ENCODE results near the gene GPR162. TPM values are rescaled to one million over a fixed set of nuclear protein-coding genes. Genes with fewer than 3 reads are reported as not detected.

The GPR162 gene
- polyA plus RNA-seq, 1 donor from 2014 or later, result 82.8 TPM

- H3K4me3 ChIP-seq (ENCODE audit: low read length), result peak within 1 kb of the TSS; percentile 83
- no peaks in the 10 kb centered on the region for H3K36me3 ChIP-seq (ENCODE audit: insufficient read depth, low read length)
- H3K9ac ChIP-seq (ENCODE audit: low read length), result peak within 1 kb of the TSS; percentile 74
- no peaks in the 10 kb centered on the region for H3K9me3 ChIP-seq (ENCODE audit: low read length)
- H3K4me2 ChIP-seq (ENCODE audit: low read length), result peak within 1 kb of the TSS; percentile 89
- no peaks in the 10 kb centered on the region for H3K27me3 ChIP-seq (ENCODE audit: insufficient read depth, low read depth, low read length)
- no peaks in the 10 kb centered on the region for H3K9me2 ChIP-seq (ENCODE audit: insufficient read depth, low read length)
- peak within 1 kb of the TSS; percentile 67 for H3K27ac ChIP-seq (ENCODE audit: low read length)
- no peaks in the 10 kb centered on the region for H4K20me1 ChIP-seq (ENCODE audit: insufficient read depth)
- TF ChIP-seq POLR2AphosphoS5 (IDR thresholded peaks at IDR 0.05) (peak; percentile 71), SMC3 (conservative IDR thresholded peaks at IDR 0.05; ENCODE audit: poor library complexity) (no peak), RAD21 (conservative IDR thresholded peaks at IDR 0.05) (no peak), EZH2 (IDR thresholded peaks at IDR 0.05; ENCODE audit: borderline replicate concordance, insufficient read depth, low read length, poor library complexity, severe bottlenecking) (no peak), MXI1 (conservative IDR thresholded peaks at IDR 0.05; ENCODE audit: poor library complexity, severe bottlenecking) (peak; percentile 82), EP300 (conservative IDR thresholded peaks at IDR 0.05; ENCODE audit: poor library complexity, severe bottlenecking) (no peak), CTCF (IDR thresholded peaks at IDR 0.05; ENCODE audit: poor library complexity, severe bottlenecking) (no peak)
- H2AFZ ChIP-seq (ENCODE audit: low read depth, low read length), result peak within 1 kb of the TSS; percentile 68
- no peaks in the 10 kb centered on the region for H3K79me2 ChIP-seq (replicated peaks; ENCODE audit: insufficient read depth, low read length)
- peaks cover 3% of the 10 kb centered on the region for H3F3A ChIP-seq (ENCODE audit: insufficient read depth, low read length, poor library complexity, severe bottlenecking)
Observed at GRCh38 chr12:6867413-6868210, 46.0 kb downstream of the GPR162 start, which contains the start of gene TPI1. TPI1 (plus strand) TSS chr12:6867531; CDS start chr12:6867567, 36 bp downstream.

- TF ChIP-seq REST (IDR thresholded peaks at IDR 0.05; ENCODE audit: borderline replicate concordance) (peak; percentile 16), POLR2AphosphoS5 (IDR thresholded peaks at IDR 0.05) (no peak), SMC3 (conservative IDR thresholded peaks at IDR 0.05; ENCODE audit: poor library complexity) (no peak), TAF1 (IDR thresholded peaks at IDR 0.05; ENCODE audit: low read depth) (no peak), RAD21 (conservative IDR thresholded peaks at IDR 0.05) (no peak), EP300 (conservative IDR thresholded peaks at IDR 0.05; ENCODE audit: poor library complexity, severe bottlenecking) (no peak), CTCF (IDR thresholded peaks at IDR 0.05; ENCODE audit: poor library complexity, severe bottlenecking) (no peak), EZH2 (IDR thresholded peaks at IDR 0.05; ENCODE audit: borderline replicate concordance, insufficient read depth, low read length, poor library complexity, severe bottlenecking) (no peak), MXI1 (conservative IDR thresholded peaks at IDR 0.05; ENCODE audit: poor library complexity, severe bottlenecking) (peak; percentile 45)
- H2AFZ ChIP-seq (ENCODE audit: low read depth, low read length), result peak overlapping the region; percentile 68
Observed at GRCh38 chr12:6868211-6869048, 46.8 kb downstream of the GPR162 start.

More at GRCh38 chr12:6868211-6869048, 46.8 kb downstream of the GPR162 start:
- Histone ChIP-seq H3K4me2 (ENCODE audit: low read length) (peak overlapping the region; percentile 89), H3K36me3 (ENCODE audit: insufficient read depth, low read length) (no peaks in the 10 kb centered on the region), H3K79me2 (replicated peaks; ENCODE audit: insufficient read depth, low read length) (no peaks in the 10 kb centered on the region), H3K4me3 (ENCODE audit: low read length) (peak overlapping the region; percentile 83), H3K27me3 (ENCODE audit: insufficient read depth, low read depth, low read length) (no peaks in the 10 kb centered on the region), H3F3A (ENCODE audit: insufficient read depth, low read length, poor library complexity, severe bottlenecking) (peaks cover 3% of the 10 kb centered on the region), H3K27ac (ENCODE audit: low read length) (peak overlapping the region; percentile 67), H3K9me3 (ENCODE audit: low read length) (no peaks in the 10 kb centered on the region), H3K9ac (ENCODE audit: low read length) (peak overlapping the region; percentile 74), H4K20me1 (ENCODE audit: insufficient read depth) (no peaks in the 10 kb centered on the region), H3K9me2 (ENCODE audit: insufficient read depth, low read length) (no peaks in the 10 kb centered on the region)

Measured in neural cell (in vitro differentiated cells).